Calu3 (cell line): ENCODE measurements around the gene HOXA3. TPM values are rescaled to one million over a fixed set of nuclear protein-coding genes. Genes with fewer than 3 reads are reported as not detected.

Experiments
- BruUV-seq: library from RNA; stranded (reverse); fragments of 400-500 nt; replicated peaks from 2 replicates; lab custom pipeline; 2021; lab: Mats Ljungman, UMichigan
- CTCF ChIA-PET: fragments of 300-600 bp; sonication (Branson Sonifier 250); formaldehyde crosslinking; loops from one replicate; lab custom pipeline; 2022; ENCODE audit warnings: antibody characterized with exemption; lab: Charles Lee
- DNase-seq: peaks from one replicate; pipeline ENCODE4 v3.0.0; 2022
- H3K27ac Mint-ChIP-seq: one replicate; pipeline ENCODE4 v1.8.0; 2022; ENCODE audit warnings: mixed read lengths; ENCODE audit not compliant: unreplicated experiment
- H3K27me3 Mint-ChIP-seq: one replicate; pipeline ENCODE4 v1.8.0; 2022; ENCODE audit warnings: mixed read lengths; ENCODE audit not compliant: unreplicated experiment
- H3K36me3 Mint-ChIP-seq: one replicate; pipeline ENCODE4 v1.8.0; 2022; ENCODE audit warnings: mild to moderate bottlenecking, moderate library complexity, mixed read lengths; ENCODE audit not compliant: insufficient read depth, unreplicated experiment
- H3K4me1 Mint-ChIP-seq: one replicate; pipeline ENCODE4 v1.8.0; 2022; ENCODE audit warnings: mild to moderate bottlenecking, low read depth, mixed read lengths; ENCODE audit not compliant: unreplicated experiment
- H3K4me3 Mint-ChIP-seq: one replicate; pipeline ENCODE4 v1.8.0; 2022; ENCODE audit warnings: mild to moderate bottlenecking, low read depth, moderate library complexity, mixed read lengths; ENCODE audit not compliant: unreplicated experiment
- H3K9me3 Mint-ChIP-seq: one replicate; pipeline ENCODE4 v1.8.0; 2022; ENCODE audit warnings: low read depth, mixed read lengths; ENCODE audit not compliant: unreplicated experiment
- intact Hi-C: fragments of 100-400 bp; cut with micrococcal nuclease; formaldehyde crosslinking; loops from one replicate; pipeline ENCODE4 v1.10.0; 2022; ENCODE audit not compliant: unreplicated experiment
- total RNA-seq: library from RNA; stranded (reverse); gene quantifications from 2 replicates; pipeline ENCODE4 v1.2.3, GENCODE V29; 2022
- TF ChIP-seq, protein P1 (sequence below): fragments of 200-600 bp; IDR thresholded peaks from one replicate; pipeline ENCODE4 v1.8.0; 2022; ENCODE audit warnings: antibody characterized with exemption; ENCODE audit not compliant: unreplicated experiment

Gene HOXA3
- total RNA-seq, 1 experiment from 2014 or later, result 20.9 TPM

DNA sequence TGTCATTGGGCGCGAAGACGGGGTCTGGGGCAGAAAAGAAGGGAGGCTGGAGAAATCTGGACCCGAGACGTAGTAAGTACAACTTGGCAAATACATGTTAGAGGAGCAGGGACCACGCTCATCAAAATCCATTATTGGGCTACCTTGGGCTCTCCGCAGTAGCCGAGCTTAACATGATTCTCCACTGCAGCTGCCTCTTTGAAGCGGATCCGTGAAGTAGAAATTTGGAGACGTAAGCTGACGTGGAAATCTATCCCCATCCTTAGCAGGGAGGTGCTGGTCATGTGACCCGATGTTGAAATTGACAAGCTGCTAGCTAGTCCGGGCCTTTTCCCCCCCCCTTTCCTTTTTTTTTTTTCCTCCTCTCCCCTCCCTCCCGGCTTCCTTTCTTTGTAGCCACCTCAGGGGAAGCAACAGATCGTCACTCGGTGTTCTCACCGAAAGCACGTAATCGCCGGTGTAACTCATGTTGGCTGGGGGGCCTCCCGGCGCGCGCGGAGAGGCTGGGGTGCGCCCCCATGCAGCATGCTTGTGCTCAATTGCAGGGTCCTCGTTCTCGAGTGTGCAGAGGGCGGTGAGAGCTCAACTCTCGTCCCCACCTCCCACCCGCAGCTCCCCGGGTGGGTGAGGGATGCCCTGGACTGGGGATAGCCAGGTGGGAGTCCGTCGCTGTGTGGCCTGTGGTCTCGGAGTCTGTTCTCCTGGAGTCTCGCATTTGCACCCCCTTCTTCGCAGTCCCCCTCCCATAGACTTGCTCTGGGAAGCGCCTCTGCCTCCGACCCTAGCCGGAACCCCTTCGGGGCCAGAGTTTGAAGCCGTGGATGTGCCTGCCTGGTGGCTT is 32.9 kb upstream of the HOXA3 start, which contains the start of gene HOXA11:
Gene HOXA11 (minus strand): TSS at position 220 of the 841 bp plus-strand sequence. CDS start 88 bp downstream, at position 132.
- no TSS peak for BruUV-seq
- intact Hi-C loops, result no loop called here
- CTCF ChIA-PET, result interaction anchor here (0.6 to 1.5 kb wide), 3 partner anchors 11 to 876 kb away, joined by 3 to 8 read pairs (median 4); no protein-coding TSS in a partner anchor
- no peaks in the 10 kb centered on the region for H3K9me3 Mint-ChIP-seq
- peaks cover 21% of the 10 kb centered on the region for H3K36me3 Mint-ChIP-seq
- H3K27me3 Mint-ChIP-seq, result peaks cover 58% of the 10 kb centered on the region
- DNase-seq, result no peak
- peaks cover 7% of the 10 kb centered on the region for H3K4me1 Mint-ChIP-seq
- H3K27ac Mint-ChIP-seq, result no peak within 1 kb of the TSS
- TF ChIP-seq, protein P1, sequence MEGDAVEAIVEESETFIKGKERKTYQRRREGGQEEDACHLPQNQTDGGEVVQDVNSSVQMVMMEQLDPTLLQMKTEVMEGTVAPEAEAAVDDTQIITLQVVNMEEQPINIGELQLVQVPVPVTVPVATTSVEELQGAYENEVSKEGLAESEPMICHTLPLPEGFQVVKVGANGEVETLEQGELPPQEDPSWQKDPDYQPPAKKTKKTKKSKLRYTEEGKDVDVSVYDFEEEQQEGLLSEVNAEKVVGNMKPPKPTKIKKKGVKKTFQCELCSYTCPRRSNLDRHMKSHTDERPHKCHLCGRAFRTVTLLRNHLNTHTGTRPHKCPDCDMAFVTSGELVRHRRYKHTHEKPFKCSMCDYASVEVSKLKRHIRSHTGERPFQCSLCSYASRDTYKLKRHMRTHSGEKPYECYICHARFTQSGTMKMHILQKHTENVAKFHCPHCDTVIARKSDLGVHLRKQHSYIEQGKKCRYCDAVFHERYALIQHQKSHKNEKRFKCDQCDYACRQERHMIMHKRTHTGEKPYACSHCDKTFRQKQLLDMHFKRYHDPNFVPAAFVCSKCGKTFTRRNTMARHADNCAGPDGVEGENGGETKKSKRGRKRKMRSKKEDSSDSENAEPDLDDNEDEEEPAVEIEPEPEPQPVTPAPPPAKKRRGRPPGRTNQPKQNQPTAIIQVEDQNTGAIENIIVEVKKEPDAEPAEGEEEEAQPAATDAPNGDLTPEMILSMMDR, result no peak
- H3K4me3 Mint-ChIP-seq, result peak within 1 kb of the TSS; percentile 74

DNA sequence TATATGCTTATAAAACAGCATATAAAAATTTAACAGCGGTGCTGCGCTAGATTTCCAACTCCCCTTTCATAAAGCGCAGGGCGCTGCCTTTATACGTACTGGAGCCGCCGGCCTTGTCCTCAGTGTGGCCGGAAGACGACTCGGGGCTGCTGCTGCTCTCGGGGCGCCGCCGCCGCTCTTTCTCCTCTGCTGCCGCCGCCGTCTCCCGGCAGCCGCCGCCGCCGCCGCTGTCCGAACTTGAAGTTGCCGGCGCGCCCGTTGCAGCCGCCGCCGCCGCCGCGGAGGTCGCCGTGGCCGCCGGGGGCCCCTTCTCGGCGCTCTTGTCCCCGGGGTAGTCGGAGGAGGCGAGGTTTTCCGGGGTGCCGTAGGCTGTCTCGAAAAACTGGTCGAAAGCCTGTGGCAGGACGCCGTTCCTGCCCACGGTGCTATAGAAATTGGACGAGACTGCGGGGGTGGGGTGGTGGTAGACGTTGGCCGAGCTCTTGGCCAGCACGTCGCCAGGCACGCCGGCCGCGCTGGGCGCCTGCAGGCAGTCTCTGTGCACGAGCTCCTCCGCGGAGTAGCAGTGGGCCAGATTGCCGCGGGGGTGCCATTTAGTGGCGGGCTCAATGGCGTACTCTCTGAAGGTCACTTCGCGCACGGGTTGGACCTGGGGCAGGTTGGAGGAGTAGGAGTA is 32.1 kb upstream of the HOXA3 start:
- DNase-seq, result peak; percentile 66
- BruUV-seq, result no TSS peak
- CTCF ChIA-PET, result interaction anchor here (0.6 to 1.5 kb wide), 5 partner anchors 12 to 877 kb away, joined by 3 to 8 read pairs (median 4); no protein-coding TSS in a partner anchor

DNA sequence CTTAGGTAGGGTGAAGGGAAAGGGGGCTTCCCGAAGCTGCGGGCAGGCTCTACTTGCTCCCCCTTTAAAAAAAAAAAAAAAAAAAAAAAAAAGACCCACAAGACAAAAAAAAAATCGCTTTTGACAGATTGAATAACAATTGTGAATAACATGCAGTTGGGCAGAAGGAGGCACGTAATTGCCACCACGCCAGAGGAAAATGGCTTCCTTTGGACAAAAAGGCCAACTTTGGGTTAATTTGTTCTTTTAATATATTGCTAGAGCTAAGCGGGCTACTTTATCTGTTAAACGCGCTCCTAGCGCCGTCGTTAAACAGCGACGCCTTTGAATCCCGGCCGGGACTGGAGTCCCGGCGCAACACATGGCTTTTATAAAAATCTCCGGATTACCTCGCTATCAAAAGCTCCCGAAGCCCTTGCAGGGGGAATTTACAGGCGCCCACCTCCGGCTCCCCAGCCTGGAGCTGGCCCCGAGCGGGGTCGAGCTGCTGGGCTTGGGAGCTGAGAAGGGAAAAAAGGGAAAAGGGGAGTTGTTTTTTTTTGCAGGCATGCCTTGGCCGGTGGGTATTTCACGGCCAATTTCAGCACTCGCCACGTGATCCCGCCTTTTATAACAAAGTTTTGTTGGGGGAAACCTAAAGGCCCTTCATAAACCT is 31.4 kb upstream of the HOXA3 start:
- intact Hi-C loops, result no loop called here
- Mint-ChIP-seq H3K36me3 (peaks cover 21% of the 10 kb centered on the region), H3K4me3 (peak overlapping the region; percentile 74), H3K27ac (no peak overlapping the region), H3K27me3 (peaks cover 44% of the 10 kb centered on the region), H3K9me3 (no peaks in the 10 kb centered on the region), H3K4me1 (peaks cover 18% of the 10 kb centered on the region)
- TF ChIP-seq, protein P1, result no peak
- BruUV-seq, result no TSS peak
- CTCF ChIA-PET, result interaction anchor here (0.7 to 1.5 kb wide), 3 partner anchors 12 to 450 kb away, joined by 3 to 8 read pairs (median 3); no protein-coding TSS in a partner anchor
- DNase-seq, result no peak

More for the DNA sequence above, 32.1 kb upstream of the HOXA3 start:
- no peaks in the 10 kb centered on the region for H3K9me3 Mint-ChIP-seq
- H3K36me3 Mint-ChIP-seq, result peaks cover 21% of the 10 kb centered on the region
- no peak overlapping the region for H3K27ac Mint-ChIP-seq
- H3K27me3 Mint-ChIP-seq, result peaks cover 51% of the 10 kb centered on the region
- intact Hi-C loops, result no loop called here
- TF ChIP-seq, protein P1, result no peak
- H3K4me1 Mint-ChIP-seq, result peaks cover 14% of the 10 kb centered on the region
- H3K4me3 Mint-ChIP-seq, result peak overlapping the region; percentile 74
